ENCODE data around the gene CTR9. TPM values are rescaled to one million over a fixed set of nuclear protein-coding genes. Genes with fewer than 3 reads are reported as not detected.

Gene CTR9
- total and polyA plus RNA-seq, 2 of the 8 experiments (the other 6 are each of a cell fraction or from before 2014, with no cell fraction given) = 6.1 to 37.7 TPM

DNA sequence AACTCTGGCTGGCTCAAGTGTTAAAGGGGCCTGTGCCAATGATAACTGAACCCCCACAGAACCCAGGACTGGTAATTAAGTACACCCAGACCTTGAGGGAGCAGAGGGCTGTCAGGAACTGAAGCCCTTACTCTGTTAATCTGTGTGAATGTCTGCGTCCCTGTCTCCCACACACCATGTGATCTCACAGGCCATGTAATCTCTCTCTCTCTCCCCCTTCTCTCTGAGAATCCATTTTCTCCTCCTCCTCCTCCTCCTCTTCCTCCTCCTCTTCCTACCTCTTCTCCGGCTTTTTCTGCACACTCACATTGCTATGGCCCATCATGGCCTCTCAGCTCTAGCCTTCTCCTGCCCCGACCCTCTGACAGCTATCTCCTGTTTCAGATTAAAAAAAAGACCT lies 42.9 kb upstream of the CTR9 start:
- no peak overlapping the region for H3K9ac ChIP-seq (replicated peaks in 1 of 4; ENCODE audit: extremely low read depth in 1 of 4, low read depth in 3 of 4, low read length in 3 of 4)
- no peaks in the 10 kb centered on the region for H3K4me1 ChIP-seq (replicated peaks in 1 of 4; ENCODE audit: control insufficient read depth in 3 of 4, insufficient read depth in 4 of 4, low read length in 3 of 4)
- no peak overlapping the region for H3K4me2 ChIP-seq (ENCODE audit: insufficient read depth in 1 of 2, low read depth in 2 of 2, low read length in 2 of 2)
- no peak overlapping the region for H2BK15ac ChIP-seq (ENCODE audit: low read length)
- no peaks in the 10 kb centered on the region for H3K9me3 ChIP-seq (ENCODE audit: insufficient read depth in 2 of 2, low read depth in 1 of 2, low read length in 1 of 2)
- H4K8ac ChIP-seq (ENCODE audit: extremely low read depth, insufficient read depth, low read length) = no peak overlapping the region
- no peak overlapping the region for H4K5ac ChIP-seq (ENCODE audit: insufficient read length, low read depth, low read length)
- 83% methylated on average over 3 of the region's 3 CpGs; no CpG with 5 or more reads in 1 of the 2 experiments for WGBS, 2 experiments (ENCODE audit: extremely low coverage in 1 of 2, insufficient coverage in 1 of 2, insufficient read length in 1 of 2, insufficient replicate concordance in 2 of 2, low coverage in 1 of 2, low lambda C conversion rate in 2 of 2, missing lambda C conversion rate in 1 of 2)
- no peaks in the 10 kb centered on the region for H3K27me3 ChIP-seq (replicated peaks in 1 of 4; ENCODE audit: control insufficient read depth in 3 of 4, extremely low read depth in 1 of 4, insufficient read depth in 3 of 4, low read length in 3 of 4)
- CTCF ChIA-PET (ENCODE audit: partially characterized antibody) = interaction anchor here (0.6 to 4.7 kb wide), 8 partner anchors 10 to 984 kb away, joined by 3 to 19 read pairs (median 4); partner anchors contain the start of gene IRAG1
- H2AK5ac ChIP-seq (ENCODE audit: low read depth, low read length) = no peak overlapping the region
- H3K56ac ChIP-seq (replicated peaks; ENCODE audit: insufficient read length, low read depth, low read length) = no peak overlapping the region
- no peak overlapping the region for H2BK5ac ChIP-seq (ENCODE audit: low read depth, low read length)
- H3K4me3 ChIP-seq (ENCODE audit: extremely low read depth in 1 of 4, insufficient read depth in 2 of 4, low read depth in 3 of 4, low read length in 4 of 4) = no peak overlapping the region
- POLR2A ChIA-PET (ENCODE audit: partially characterized antibody) = no interaction called here
- no peak overlapping the region for H3K18ac ChIP-seq (ENCODE audit: extremely low read depth, low read length)
- H3K14ac ChIP-seq (ENCODE audit: insufficient read length) = no peak overlapping the region
- no peaks in the 10 kb centered on the region for H3K79me1 ChIP-seq (ENCODE audit: low read depth, low read length)
- H4K20me1 ChIP-seq (replicated peaks in 1 of 2; ENCODE audit: control insufficient read depth in 1 of 2, insufficient read depth in 2 of 2, low read length in 2 of 2) = no peaks in the 10 kb centered on the region
- DNase-seq (ENCODE audit: low read depth in 1 of 2, low spot score in 2 of 2) (no peak), FAIRE-seq (no peak)
- H2BK20ac ChIP-seq (ENCODE audit: low read length) = no peak overlapping the region
- no peak overlapping the region for H2BK12ac ChIP-seq (ENCODE audit: low read depth, low read length)
- H3K36me3 ChIP-seq (ENCODE audit: control insufficient read depth in 2 of 4, insufficient read depth in 4 of 4, low read length in 3 of 4) = no peaks in the 10 kb centered on the region
- no peak overlapping the region for H2AFZ ChIP-seq (ENCODE audit: low read length)
- no peaks in the 10 kb centered on the region for H3K23me2 ChIP-seq (ENCODE audit: low read depth, low read length)
- no peak overlapping the region for H3K4ac ChIP-seq (replicated peaks; ENCODE audit: insufficient read length, low read depth, low read length)
- H3K27ac ChIP-seq (ENCODE audit: low read depth, low read length) = no peak overlapping the region
- H4K91ac ChIP-seq (replicated peaks; ENCODE audit: insufficient read length, low read length) = no peak overlapping the region
- H3K79me2 ChIP-seq (ENCODE audit: control insufficient read depth in 1 of 2, insufficient read depth in 2 of 2, low read length in 2 of 2) = no peaks in the 10 kb centered on the region
- H2BK120ac ChIP-seq (replicated peaks; ENCODE audit: low read depth, low read length) = no peak overlapping the region
- no peak overlapping the region for H3K23ac ChIP-seq (ENCODE audit: insufficient read length)
- TF ChIP-seq FOSL1 (IDR thresholded peaks at IDR 0.05; ENCODE audit: insufficient read depth, low read depth, low read length) (no peak), EGR1 (IDR thresholded peaks at IDR 0.05; ENCODE audit: borderline replicate concordance, low read depth, low read length) (no peak), SP4 (IDR thresholded peaks at IDR 0.05; ENCODE audit: low read length) (no peak), CHD1 (IDR thresholded peaks at IDR 0.05; ENCODE audit: low read depth, low read length) (no peak), RBBP5 (IDR thresholded peaks at IDR 0.05; ENCODE audit: borderline replicate concordance, low read depth, low read length) (no peak)
- TF ChIP-seq, protein P1, sequence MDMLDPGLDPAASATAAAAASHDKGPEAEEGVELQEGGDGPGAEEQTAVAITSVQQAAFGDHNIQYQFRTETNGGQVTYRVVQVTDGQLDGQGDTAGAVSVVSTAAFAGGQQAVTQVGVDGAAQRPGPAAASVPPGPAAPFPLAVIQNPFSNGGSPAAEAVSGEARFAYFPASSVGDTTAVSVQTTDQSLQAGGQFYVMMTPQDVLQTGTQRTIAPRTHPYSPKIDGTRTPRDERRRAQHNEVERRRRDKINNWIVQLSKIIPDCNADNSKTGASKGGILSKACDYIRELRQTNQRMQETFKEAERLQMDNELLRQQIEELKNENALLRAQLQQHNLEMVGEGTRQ (IDR thresholded peaks at IDR 0.05; ENCODE audit: low read length) = no peak

Measured in H1 (cell line).